Right lobe of liver (tissue), 4 donors: Measurements from ENCODE around the gene SAMD15.

Source experiments
- POLR2A ChIP-seq: fragments of 450-650 bp; IDR thresholded peaks from one replicate; pipeline ENCODE4 v1.6.1; 2017; ENCODE audit warnings: antibody characterized with exemption, mild to moderate bottlenecking
- TF ChIP-seq, protein P1 (sequence below), 4 donors: fragments of 200-600 bp in 3 of 4; fragments of 450-650 bp in 1 of 4; IDR thresholded peaks; one replicate each; pipeline versions ENCODE4 v1.5.1 to v1.8.0; 2016 to 2022; ENCODE audit warnings: antibody characterized with exemption in 4 of 4, mild to moderate bottlenecking in 2 of 4
- donor health status: DM: no; HTN: no; CAD: no.
- donor health status: DM: no; HTN: no; CAD: no.
- donor health status: DM: no; HTN: yes; CAD: no.

DNA sequence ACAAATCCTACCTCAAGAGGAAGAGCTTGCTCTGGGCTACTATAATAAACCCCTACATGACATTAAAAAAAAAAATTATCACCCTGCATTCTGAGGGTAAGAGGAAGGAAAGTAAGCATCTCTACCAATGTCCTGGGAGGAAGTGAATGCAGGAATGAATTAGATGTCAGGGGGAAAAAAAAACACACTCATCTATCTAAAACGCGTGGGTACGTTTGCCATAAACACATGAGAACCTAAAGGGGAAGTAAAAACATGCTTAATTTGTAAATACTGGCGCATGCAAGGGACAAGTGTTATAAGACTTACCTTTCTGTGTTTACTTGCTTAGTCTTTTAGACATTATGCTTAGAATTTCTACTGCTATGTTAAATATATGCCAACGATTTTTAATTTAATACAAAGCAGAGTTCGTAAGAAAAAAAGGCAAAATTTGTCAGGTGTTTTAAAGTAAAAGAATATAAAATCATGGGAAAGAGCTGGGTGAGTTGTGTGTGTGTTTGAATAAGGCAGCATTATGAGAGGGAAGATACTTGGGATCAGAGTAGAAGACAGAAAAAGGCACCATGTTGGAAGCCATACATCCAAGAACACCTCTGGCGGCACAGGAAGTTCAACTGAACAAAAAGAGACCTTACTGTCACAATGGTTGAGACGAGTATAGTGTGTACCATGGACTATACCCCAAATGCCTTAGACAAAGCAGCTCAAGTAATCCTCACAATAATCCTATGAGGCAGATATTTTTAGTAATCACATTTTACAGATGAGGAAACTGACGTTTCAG lies 1.8 kb upstream of the SAMD15 start:
- TF ChIP-seq, protein P1, sequence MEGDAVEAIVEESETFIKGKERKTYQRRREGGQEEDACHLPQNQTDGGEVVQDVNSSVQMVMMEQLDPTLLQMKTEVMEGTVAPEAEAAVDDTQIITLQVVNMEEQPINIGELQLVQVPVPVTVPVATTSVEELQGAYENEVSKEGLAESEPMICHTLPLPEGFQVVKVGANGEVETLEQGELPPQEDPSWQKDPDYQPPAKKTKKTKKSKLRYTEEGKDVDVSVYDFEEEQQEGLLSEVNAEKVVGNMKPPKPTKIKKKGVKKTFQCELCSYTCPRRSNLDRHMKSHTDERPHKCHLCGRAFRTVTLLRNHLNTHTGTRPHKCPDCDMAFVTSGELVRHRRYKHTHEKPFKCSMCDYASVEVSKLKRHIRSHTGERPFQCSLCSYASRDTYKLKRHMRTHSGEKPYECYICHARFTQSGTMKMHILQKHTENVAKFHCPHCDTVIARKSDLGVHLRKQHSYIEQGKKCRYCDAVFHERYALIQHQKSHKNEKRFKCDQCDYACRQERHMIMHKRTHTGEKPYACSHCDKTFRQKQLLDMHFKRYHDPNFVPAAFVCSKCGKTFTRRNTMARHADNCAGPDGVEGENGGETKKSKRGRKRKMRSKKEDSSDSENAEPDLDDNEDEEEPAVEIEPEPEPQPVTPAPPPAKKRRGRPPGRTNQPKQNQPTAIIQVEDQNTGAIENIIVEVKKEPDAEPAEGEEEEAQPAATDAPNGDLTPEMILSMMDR (IDR thresholded peaks at IDR 0.05): no peak
- no peak for TF ChIP-seq POLR2A
